ENCODE measurements around the gene OR2J2. TPM values are rescaled to one million over a fixed set of nuclear protein-coding genes. Genes with fewer than 3 reads are reported as not detected.
"Not testable (repeated sequence)": the region's sequence is repeated elsewhere in the genome, so short reads cannot be mapped to it uniquely, and the experiment has no call there.

Gene OR2J2
- not detected for total RNA-seq
- long read RNA-seq = 0 reads

- intact Hi-C loops (cut with DNase I) = not testable (repeated sequence)
Measured at GRCh38 chr6:29170607-29171006, at the start of gene OR2J2. TSS of gene OR2J2 (plus strand) at chr6:29170907. CDS start at chr6:29173636, 2,729 bp downstream.

DNA sequence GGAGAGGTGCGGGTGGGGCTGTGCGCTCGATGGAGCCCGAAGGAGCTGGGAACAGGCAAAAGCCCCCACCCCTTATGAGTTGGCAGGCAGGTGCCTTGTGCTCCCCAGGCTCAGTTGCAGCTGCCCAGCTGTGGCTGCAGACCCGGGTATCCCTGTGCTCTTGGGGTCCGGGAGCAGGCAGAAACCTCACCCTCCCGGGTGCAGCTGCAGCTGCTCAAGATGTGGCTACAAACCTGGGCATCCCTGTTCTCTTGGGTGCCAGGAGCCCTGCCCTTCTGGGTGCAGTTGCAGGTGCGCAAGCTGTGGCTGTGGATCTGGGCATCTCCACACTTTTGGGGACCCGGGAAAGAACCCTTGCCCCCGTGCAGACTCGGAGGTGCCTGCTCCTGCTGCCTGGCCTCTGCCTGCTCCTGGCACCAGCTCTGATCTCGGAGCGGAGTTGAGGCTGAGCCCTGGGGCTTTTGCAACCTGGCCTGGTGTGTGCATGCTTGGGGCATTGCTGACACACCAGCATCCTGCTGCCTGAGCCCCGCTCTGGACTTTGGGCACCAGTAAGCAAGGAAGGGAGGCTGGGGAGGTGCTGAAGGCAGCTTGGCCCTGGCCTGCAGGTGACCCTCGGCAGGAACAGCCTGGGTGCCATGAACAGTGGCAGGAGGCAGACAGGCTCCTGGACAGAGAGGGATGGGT, 41.2 kb upstream of the OR2J2 start:
- H3K27me3 ChIP-seq (ENCODE audit: low read depth) = no peaks in the 10 kb centered on the region
- intact Hi-C loops (cut with DNase I) = no loop called here
- H3K27ac ChIP-seq = no peak overlapping the region
- no peak overlapping the region for H3K4me3 ChIP-seq
- no peaks in the 10 kb centered on the region for H3K9me3 ChIP-seq
- no peaks in the 10 kb centered on the region for H3K4me1 ChIP-seq
- no peak for TF ChIP-seq CTCF (IDR thresholded peaks at IDR 0.05)
- no peaks in the 10 kb centered on the region for H3K36me3 ChIP-seq
- peak in 1 of 2 donors; percentile 35 for ATAC-seq
- no peak for DNase-seq

More at GRCh38 chr6:29170607-29171006, at the start of gene OR2J2:
- not testable (repeated sequence) for H3K4me3 ChIP-seq; DNase-seq; H3K9me3 ChIP-seq; H3K4me1 ChIP-seq; ATAC-seq; H3K36me3 ChIP-seq; H3K27ac ChIP-seq; H3K27me3 ChIP-seq (ENCODE audit: low read depth)

- H3K27ac ChIP-seq = no peak overlapping the region
- no peaks in the 10 kb centered on the region for H3K9me3 ChIP-seq
- intact Hi-C loops (cut with DNase I) = no loop called here
- ATAC-seq = no peak
- H3K36me3 ChIP-seq = no peaks in the 10 kb centered on the region
- DNase-seq = no peak
- H3K27me3 ChIP-seq (ENCODE audit: low read depth) = no peaks in the 10 kb centered on the region
- H3K4me3 ChIP-seq = no peak overlapping the region
- no peak for TF ChIP-seq CTCF (IDR thresholded peaks at IDR 0.05)
- H3K4me1 ChIP-seq = no peaks in the 10 kb centered on the region
Measured at GRCh38 chr6:29130644-29131043, 40.1 kb upstream of the OR2J2 start.

DNA sequence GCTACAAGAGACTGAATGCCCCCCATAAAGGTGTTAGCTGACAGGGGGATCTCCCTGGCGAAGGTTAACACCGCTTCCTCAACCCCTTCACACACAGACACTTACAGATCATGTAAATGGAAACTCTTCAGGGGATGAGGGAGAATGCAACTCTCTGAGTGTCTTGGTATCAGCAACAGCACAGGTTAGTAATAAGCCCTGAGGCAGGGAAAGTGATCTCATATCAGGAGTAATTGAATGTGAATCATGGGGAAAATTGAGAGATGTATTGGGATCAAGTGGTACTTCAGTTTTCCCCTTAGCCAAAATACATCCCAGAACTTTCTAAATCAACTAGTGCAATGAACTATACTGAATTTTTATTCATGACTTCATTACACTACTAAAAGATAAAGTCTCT, 39.0 kb upstream of the OR2J2 start:
- Histone ChIP-seq H3K27me3 (ENCODE audit: low read depth) (no peaks in the 10 kb centered on the region), H3K4me1 (no peaks in the 10 kb centered on the region), H3K36me3 (no peaks in the 10 kb centered on the region), H3K9me3 (no peaks in the 10 kb centered on the region), H3K27ac (no peak overlapping the region), H3K4me3 (no peak overlapping the region)
- ATAC-seq = no peak
- intact Hi-C loops (cut with DNase I) = no loop called here
- DNase-seq = no peak
- no peak for TF ChIP-seq CTCF (IDR thresholded peaks at IDR 0.05)

DNA sequence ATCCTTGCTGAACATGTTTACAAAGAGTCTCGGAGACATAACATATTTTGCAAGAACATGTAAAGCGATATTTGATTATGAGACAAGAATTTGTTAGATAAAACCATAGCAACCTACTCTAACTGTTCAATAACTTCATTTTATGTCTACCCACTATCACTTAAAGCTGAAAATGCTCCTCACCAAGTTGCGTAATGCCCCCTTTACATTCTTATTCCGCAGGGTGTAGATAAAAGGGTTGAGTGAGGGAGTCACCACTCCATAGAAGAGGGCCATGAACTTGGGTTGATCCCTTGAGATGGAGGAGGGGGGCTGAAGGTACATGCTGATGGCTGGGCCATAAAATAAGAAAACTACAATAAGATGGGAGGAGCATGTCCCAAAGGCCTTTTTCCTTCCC, 33.0 kb upstream of the OR2J2 start:
- intact Hi-C loops (cut with DNase I) = no loop called here
- Histone ChIP-seq H3K4me1 (no peaks in the 10 kb centered on the region), H3K27me3 (ENCODE audit: low read depth) (no peaks in the 10 kb centered on the region), H3K27ac (no peak overlapping the region), H3K36me3 (no peaks in the 10 kb centered on the region), H3K4me3 (no peak overlapping the region), H3K9me3 (no peaks in the 10 kb centered on the region)
- DNase-seq (no peak), ATAC-seq (no peak)
- TF ChIP-seq CTCF (IDR thresholded peaks at IDR 0.05) = no peak

GRCh38 chr6:29141606-29142005, 29.1 kb upstream of the OR2J2 start:
- DNase-seq (no peak), ATAC-seq (no peak)
- no peak overlapping the region for H3K4me3 ChIP-seq
- no peaks in the 10 kb centered on the region for H3K36me3 ChIP-seq
- intact Hi-C loops (cut with DNase I) = no loop called here
- no peaks in the 10 kb centered on the region for H3K4me1 ChIP-seq
- no peaks in the 10 kb centered on the region for H3K27me3 ChIP-seq (ENCODE audit: low read depth)
- no peak for TF ChIP-seq CTCF (IDR thresholded peaks at IDR 0.05)
- no peaks in the 10 kb centered on the region for H3K9me3 ChIP-seq
- H3K27ac ChIP-seq = no peak overlapping the region

All from lower lobe of right lung (tissue), 2 donors.